Lung (tissue), 12 donors: ENCODE measurements around the gene XXYLT1. TPM values are rescaled to one million over a fixed set of nuclear protein-coding genes. Genes with fewer than 3 reads are reported as not detected.
A peak's percentile ranks its signal among the peaks of the same experiment; 100 is the strongest.

ENCODE experiments used
- ATAC-seq: fragments of 200-7000 bp; cut with Tn5 transposase; one replicate; pipeline ENCODE4 v1.9.1; 2020; ENCODE audit warnings: moderate number of reproducible peaks; ENCODE audit not compliant: insufficient read depth, low FRiP score
- DNase-seq, 3 donors: peaks; one replicate each; pipeline ENCODE4 v3.0.0-alpha.2; 2013 to 2017
- H3K27ac ChIP-seq, 2 donors: one replicate each; pipeline ENCODE4 v1.5.1; 2013; ENCODE audit warnings: mild to moderate bottlenecking in 2 of 2, moderate library complexity in 2 of 2, control low read depth in 1 of 2, inconsistent platforms in 1 of 2, low read depth in 1 of 2, low read length in 1 of 2
- H3K27me3 ChIP-seq, 3 donors: one replicate each; pipeline ENCODE4 v1.5.1; 2013; ENCODE audit warnings: low read length in 2 of 3; ENCODE audit not compliant: control insufficient read depth in 3 of 3, insufficient read depth in 3 of 3
- H3K36me3 ChIP-seq, 4 donors: one replicate each; pipeline ENCODE4 v1.5.1; 2013; ENCODE audit warnings: low read length in 4 of 4, mild to moderate bottlenecking in 1 of 4, moderate library complexity in 1 of 4; ENCODE audit not compliant: control insufficient read depth in 4 of 4, insufficient read depth in 4 of 4
- H3K4me1 ChIP-seq, 5 donors: one replicate each; pipeline ENCODE4 v1.5.1; 2013; ENCODE audit warnings: low read length in 5 of 5, mild to moderate bottlenecking in 2 of 5, moderate library complexity in 1 of 5; ENCODE audit not compliant: control insufficient read depth in 5 of 5, insufficient read depth in 5 of 5
- H3K4me3 ChIP-seq: one replicate; pipeline ENCODE4 v1.5.1; 2013; ENCODE audit warnings: mild to moderate bottlenecking, control low read depth, moderate library complexity
- H3K9ac ChIP-seq, 2 donors: one replicate each; pipeline ENCODE4 v1.5.1; 2013; ENCODE audit warnings: low read length in 2 of 2, control low read depth in 1 of 2; ENCODE audit not compliant: insufficient read depth in 1 of 2
- H3K9me3 ChIP-seq, 4 donors: one replicate each; pipeline ENCODE4 v1.5.1; 2013; ENCODE audit warnings: low read length in 3 of 4, mild to moderate bottlenecking in 1 of 4, moderate library complexity in 1 of 4; ENCODE audit not compliant: control insufficient read depth in 4 of 4, insufficient read depth in 3 of 4
- CTCF ChIP-seq: IDR thresholded peaks from 2 replicates; pipeline ENCODE4 v1.5.1; 2012; ENCODE audit warnings: mild to moderate bottlenecking; ENCODE audit errors: control extremely low read depth, extremely low read depth
- WGBS, 2 donors: extraction: QIAGEN DNeasy Blood & Tissue Kit; methylation state at CpG; one replicate each; pipeline ENCODE4 v1.1.7; 2013; 5-methylcytosine and 5-hydroxymethylcytosine counted together
- polyA plus RNA-seq, 2 donors: library from polyadenylated mRNA; stranded (reverse); fragments of 200-250 nt; gene quantifications; one replicate each; pipeline ENCODE4 v1.2.1, GENCODE V29; 2013
- total RNA-seq, 2 donors: library from RNA; depleted of rRNA in 1 of 2; stranded (reverse); fragments of >200 nt in 1 of 2; gene quantifications; one replicate each; pipeline ENCODE4 v1.2.1, GENCODE V29; 2014 to 2021
- donor health status: control.
- donor health status: control.
- donor health status: Bipolar disorder and iron deficiency.
- donor health status: healthy.
- donor health status: DM: yes; HTN: yes; CAD: no.

Gene XXYLT1
- total and polyA plus RNA-seq, 4 donors = 4.7 to 15.4 (median 11.4) TPM

GRCh38 chr3:195148549-195148948, 122.4 kb downstream of the XXYLT1 start:
- H3K4me3 ChIP-seq = no peak overlapping the region
- 15 to 29% methylated on average over 10 of the region's 10 CpGs for WGBS, 2 donors
- ATAC-seq (no peak), DNase-seq (peak in 2 of 3 donors; percentile 60 to 62)
- TF ChIP-seq CTCF = no peak
- H3K27me3 ChIP-seq = no peaks in the 10 kb centered on the region
- H3K9ac ChIP-seq = peak overlapping the region in 1 of 2 donors; percentile 27
- H3K27ac ChIP-seq = peak overlapping the region in 1 of 2 donors; percentile 68
- H3K4me1 ChIP-seq = peaks cover 3 to 57% (median 17%) of the 10 kb centered on the region in 5 donors
- H3K36me3 ChIP-seq = no peaks in the 10 kb centered on the region
- H3K9me3 ChIP-seq = no peaks in the 10 kb centered on the region

GRCh38 chr3:195147649-195148080, 123.3 kb downstream of the XXYLT1 start:
- H3K9me3 ChIP-seq = no peaks in the 10 kb centered on the region
- H3K4me3 ChIP-seq = no peak overlapping the region
- ATAC-seq (no peak), DNase-seq (peak in 1 of 3 donors; percentile 63)
- no peaks in the 10 kb centered on the region for H3K36me3 ChIP-seq
- H3K9ac ChIP-seq = peak overlapping the region in 1 of 2 donors; percentile 7
- TF ChIP-seq CTCF = no peak
- H3K4me1 ChIP-seq = peaks cover 0 to 48% (median 13%) of the 10 kb centered on the region in 5 donors
- no peaks in the 10 kb centered on the region for H3K27me3 ChIP-seq
- 26 to 45% methylated on average over 17 of the region's 17 CpGs for WGBS, 2 donors
- H3K27ac ChIP-seq = peak overlapping the region in 1 of 2 donors; percentile 14

- DNase-seq = peak in 1 of 3 donors; percentile 57
- TF ChIP-seq CTCF = no peak
- H3K27ac ChIP-seq = peak overlapping the region in 1 of 2 donors; percentile 52
- no peak overlapping the region for H3K9ac ChIP-seq
- no peaks in the 10 kb centered on the region for H3K9me3 ChIP-seq
- WGBS, 2 donors = 65 to 70% methylated on average over 8 of the region's 8 CpGs
- H3K4me3 ChIP-seq = no peak overlapping the region
- no peaks in the 10 kb centered on the region for H3K27me3 ChIP-seq
- H3K36me3 ChIP-seq = peaks cover 0 to under 1% (median 0%) of the 10 kb centered on the region in 4 donors
- ATAC-seq = no peak
- H3K4me1 ChIP-seq = peaks cover 0 to 39% (median 11%) of the 10 kb centered on the region in 5 donors
These were observed 124.8 kb downstream of the XXYLT1 start for GRCh38 chr3:195146131-195146530.

- ATAC-seq = no peak
- no peak for DNase-seq
- Histone ChIP-seq H3K9ac (no peak overlapping the region), H3K36me3 (peaks cover 0 to 4% (median 0%) of the 10 kb centered on the region in 4 donors), H3K27ac (no peak overlapping the region), H3K27me3 (no peaks in the 10 kb centered on the region), H3K4me1 (peaks cover 0 to 34% (median 6%) of the 10 kb centered on the region in 5 donors), H3K9me3 (no peaks in the 10 kb centered on the region), H3K4me3 (no peak overlapping the region)
- no peak for TF ChIP-seq CTCF
- WGBS, 2 donors = 69 to 86% methylated on average over 12 of the region's 12 CpGs
These were observed 125.4 kb downstream of the XXYLT1 start for GRCh38 chr3:195145579-195145978.
